GM08714 (cell line): Measurements from ENCODE around the gene C15orf61.
A peak's percentile ranks its signal among the peaks of the same experiment; 100 is the strongest.

Source experiments
- H3K4me3 ChIP-seq: fragments of 200-500 bp; sonication (Bioruptor generic); 2 replicates; pipeline ENCODE4 v1.5.1; 2014; ENCODE audit warnings: mild to moderate bottlenecking, low read length, inconsistent platforms
- ZNF274 ChIP-seq: IDR thresholded peaks from 2 replicates; pipeline ENCODE4 v1.6.1; 2012; ENCODE audit warnings: mild to moderate bottlenecking, low read depth, low read length

Gene C15orf61

DNA sequence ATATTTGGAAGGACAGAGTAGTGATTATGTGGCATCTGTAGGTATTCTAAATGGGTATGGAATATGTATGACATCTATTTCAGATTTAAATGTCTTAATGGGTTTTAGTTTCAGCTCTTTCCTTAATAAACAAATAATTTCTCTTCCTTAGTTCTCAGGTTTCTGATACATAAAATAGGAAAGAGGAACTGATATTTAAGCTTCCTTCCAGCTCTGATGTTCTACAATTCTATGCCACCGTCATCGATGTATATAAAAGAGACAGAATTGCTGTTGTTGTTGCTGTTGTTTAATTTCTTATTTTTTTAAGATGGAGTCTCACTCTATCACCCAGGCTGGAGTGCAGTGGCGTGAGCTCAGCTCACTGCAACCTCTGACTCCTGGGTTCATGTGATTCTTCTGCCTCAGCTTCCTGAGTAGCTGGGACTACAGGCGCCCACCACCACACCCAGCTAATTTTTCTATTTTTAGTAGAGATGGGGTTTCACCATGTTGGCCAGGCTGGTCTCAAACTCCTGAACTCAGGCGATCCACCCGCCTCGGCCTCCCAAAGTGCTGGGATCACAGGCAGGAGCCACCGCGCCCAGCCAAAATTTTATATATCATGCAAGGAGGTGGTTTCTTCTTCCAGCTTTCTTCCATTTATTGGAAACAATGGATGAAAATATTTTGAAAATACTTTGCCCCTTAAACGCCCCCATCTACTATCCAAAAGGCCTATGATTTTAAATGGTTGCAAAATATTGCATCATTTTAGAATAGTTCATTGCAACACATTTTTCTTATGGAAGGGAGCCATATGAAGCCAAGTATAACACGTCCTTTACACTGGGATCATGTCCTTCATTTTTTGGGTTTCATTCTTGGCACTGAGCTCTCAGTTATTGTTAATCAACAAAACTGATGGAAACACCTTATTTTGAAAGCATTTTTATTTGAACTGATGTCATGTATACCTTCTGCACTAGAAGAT lies 13.9 kb upstream of the C15orf61 start:
- TF ChIP-seq ZNF274 = no peak
- H3K4me3 ChIP-seq = no peak overlapping the region

DNA sequence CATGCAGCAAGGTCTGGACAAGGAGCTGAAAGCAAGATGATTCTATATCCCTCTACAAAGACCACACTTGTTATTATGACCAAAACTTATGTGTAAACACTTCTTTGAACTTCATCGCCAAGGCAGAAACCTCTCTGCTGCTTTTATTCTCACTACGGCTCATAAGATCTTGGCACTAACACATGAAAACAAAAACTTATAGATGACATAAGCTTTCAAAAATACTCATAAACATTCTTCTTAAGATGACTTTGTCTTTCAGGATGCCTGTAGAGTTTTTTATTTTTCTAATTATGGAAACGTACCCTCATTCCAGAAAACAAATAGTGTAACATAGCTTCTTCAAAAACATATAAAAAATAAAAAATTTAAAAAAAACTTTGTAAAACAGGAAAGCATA lies 12.5 kb upstream of the C15orf61 start:
- TF ChIP-seq ZNF274 = no peak
- H3K4me3 ChIP-seq = no peak overlapping the region

DNA sequence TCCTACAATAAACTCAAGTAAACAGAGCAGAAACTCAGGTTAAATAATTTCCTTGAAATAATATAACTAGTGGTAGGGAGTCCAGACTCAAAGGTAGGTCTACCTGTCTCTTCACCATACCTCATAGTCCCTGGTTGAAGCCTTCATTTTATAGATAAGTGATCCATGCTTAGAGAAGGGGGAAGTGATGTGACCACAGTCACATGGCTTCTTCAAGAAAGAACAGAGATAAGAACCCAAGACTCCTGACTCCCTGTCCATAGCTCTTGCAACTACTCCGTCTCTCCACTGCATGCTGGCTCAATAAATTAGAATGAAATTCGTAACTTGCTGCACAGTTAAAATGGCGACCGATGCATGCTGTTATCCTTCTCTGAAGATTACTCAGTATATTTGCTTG lies 11.0 kb upstream of the C15orf61 start:
- H3K4me3 ChIP-seq = no peak overlapping the region
- no peak for TF ChIP-seq ZNF274

DNA sequence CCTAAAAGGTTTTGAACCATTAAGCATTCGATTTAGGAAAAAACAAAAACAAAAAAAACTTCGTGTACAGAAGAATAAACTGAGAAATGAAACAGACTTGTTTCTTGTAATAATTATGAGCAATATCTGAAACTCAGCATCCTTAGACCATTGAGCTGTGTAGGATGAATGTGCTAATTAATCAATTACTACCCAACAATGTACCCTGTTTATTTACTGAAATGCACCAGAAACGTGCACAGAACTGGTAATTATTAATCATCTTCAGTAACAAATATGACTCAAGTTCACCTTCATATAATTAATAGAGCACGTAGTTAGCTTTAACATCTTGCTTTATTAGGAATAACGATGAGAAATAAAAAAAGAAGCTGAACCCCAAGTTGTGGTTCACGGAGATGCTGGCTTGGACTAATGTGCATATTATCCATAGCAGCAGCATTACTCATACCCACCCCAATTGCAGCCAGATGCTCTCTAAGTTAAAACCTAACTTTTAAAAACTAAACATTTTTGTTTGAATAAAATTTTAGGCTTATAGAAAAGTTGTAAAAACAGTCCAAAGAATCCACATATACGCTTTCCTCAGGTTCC lies 10.2 kb upstream of the C15orf61 start:
- H3K4me3 ChIP-seq = no peak overlapping the region

DNA sequence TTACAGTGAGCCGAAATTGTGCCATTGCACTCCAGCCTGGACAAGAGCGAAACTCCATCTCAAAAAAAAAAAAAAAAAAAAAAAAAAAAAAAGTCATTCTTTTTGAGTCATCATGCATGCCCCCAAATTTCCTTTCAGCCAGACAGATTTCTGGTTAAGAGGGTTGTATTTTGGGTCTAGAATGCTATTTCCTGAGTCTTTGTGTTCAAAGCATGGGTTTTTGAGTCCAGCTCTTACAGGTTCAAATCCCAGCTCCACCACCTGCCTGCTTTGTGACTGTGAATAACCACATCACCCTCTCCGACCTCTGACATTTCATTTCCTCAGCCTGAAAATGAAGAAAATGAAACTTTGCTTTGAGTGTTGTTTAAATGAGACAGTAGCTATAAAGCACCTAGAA lies 9.3 kb upstream of the C15orf61 start:
- H3K4me3 ChIP-seq = no peak overlapping the region
- TF ChIP-seq ZNF274 = no peak

More for the DNA sequence above, 10.2 kb upstream of the C15orf61 start:
- TF ChIP-seq ZNF274 = no peak

DNA sequence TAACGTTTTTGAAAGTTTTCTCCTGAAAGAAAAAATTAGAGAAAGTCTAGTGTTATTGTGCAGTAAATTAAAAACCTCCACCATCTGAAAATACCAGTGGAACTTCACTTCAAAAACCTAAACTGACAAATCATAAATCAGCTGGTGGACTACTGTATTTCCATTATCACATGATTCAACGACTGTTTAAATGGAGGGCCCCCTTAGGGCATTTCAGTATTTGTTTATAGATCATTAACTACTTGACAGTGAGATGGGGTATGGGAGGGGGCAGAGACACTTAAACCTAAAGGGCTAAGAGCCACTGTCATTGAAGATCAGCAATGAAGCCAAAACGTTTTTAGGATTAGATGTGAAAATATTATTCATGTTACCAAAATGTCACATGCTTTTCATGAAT lies 8.8 kb upstream of the C15orf61 start:
- no peak for TF ChIP-seq ZNF274

DNA sequence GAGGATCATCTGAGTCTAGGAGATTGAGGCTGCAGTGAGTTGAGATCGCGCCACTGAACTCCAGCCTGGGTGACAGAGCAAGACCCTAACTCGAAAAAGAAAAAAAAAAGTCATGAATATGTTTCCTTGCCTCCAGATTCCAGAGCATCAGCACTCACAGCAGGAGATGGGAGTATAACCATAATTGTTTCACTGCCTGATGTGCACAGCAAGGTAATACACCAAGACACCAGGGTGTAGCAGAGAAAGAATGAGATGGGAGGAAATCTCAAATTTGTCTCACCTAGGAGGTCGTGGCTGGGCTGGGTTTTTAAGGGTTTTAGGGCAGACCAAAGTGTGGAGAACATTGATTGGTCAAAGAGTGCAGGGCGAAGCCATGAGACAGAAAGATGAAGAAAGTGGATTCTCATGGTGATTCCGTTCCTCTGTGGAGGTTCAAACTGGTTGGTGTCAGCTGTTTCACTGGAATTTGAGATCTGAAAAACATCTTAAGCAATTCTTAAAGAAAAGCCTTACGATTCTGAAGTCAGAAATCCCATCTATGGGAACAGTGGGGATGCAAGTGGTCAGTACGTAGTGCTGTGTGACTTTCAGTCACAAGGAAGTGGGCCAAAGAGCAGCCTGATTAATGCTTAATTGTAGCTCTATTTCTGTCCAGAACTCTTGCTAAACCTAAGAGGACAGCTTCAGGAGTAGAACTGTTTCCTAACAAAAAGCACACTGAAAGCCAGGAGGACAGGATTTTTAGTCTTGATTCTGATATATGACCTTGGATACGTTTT lies 7.8 kb upstream of the C15orf61 start:
- no peak overlapping the region for H3K4me3 ChIP-seq

More for the DNA sequence above, 8.8 kb upstream of the C15orf61 start:
- H3K4me3 ChIP-seq = no peak overlapping the region

DNA sequence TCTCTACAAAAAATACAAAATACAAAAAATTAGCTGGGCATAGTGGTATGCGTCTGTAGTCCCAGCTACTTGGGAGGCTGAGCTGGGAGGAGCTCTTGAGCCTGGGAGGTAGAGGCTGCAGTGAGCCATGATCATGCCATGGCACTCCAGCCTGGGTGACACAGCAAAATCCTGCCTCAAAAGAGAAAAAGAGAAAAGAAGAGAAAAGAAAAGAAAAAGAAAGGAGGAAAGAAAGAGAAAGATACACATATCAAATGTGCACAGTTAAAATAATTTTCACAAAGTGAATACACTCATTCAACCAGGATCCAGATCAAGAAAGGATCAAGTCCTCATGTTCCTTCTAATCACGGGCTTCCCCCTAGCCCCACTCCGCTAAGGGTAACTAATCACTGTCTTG lies 5.8 kb upstream of the C15orf61 start:
- no peak for TF ChIP-seq ZNF274
- H3K4me3 ChIP-seq = no peak overlapping the region

More for the DNA sequence above, 7.8 kb upstream of the C15orf61 start:
- TF ChIP-seq ZNF274 = no peak

DNA sequence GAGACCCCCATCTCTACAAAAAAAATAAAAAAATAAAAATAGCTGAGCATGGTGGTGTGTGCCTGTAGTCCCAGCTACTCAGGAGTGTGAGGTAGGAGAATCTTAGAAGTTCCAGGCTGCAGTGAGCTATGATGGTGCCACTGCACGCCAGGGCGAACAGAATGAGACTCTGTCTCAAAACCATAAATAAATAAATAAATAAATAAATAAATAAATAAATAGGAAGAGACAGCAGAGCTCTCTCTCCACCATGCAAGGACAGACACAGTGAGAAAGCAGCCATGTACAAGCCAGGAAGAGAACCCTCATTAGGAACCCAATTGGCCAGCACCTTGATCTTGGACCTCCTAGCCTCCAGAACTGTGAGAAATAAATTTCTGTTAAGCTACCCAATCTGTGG lies 5.4 kb upstream of the C15orf61 start:
- no peak for TF ChIP-seq ZNF274
- no peak overlapping the region for H3K4me3 ChIP-seq

DNA sequence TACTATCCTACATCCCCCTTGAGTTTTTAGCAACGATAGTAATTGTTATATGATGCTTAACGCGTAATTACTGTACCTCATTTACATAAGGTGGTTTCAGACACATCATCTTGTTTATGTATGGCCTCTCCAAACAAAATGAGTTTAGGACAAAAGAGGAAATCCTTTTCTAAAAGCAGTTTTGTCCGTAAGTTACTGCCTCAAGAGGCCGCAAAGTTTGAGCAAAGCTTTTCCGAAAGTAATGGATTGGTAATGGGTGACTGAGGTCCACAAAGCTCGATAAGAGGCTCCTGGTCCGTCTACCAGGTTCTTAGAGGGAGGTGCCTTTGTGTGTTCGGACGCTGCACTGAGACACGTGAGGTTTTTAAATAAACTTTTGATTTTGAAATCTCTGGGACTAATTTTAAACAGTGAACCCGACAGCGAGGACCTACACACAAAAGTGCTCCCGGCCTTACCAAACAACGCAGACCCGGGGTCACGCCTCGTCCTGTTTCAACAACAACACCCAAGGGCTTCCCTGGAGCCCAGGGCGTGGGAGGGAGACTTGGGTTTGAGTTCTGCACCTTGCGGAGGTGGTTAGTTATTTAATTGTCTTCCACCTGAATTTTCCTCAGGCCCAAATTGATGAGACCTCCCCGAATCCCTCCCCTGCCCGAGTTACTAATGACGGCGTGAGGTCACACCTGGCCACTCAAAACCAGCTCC lies 456 bp upstream of the C15orf61 start:
- peak overlapping the region; percentile 95; the same call in 1 of the 2 replicates for H3K4me3 ChIP-seq
- TF ChIP-seq ZNF274 = no peak

DNA sequence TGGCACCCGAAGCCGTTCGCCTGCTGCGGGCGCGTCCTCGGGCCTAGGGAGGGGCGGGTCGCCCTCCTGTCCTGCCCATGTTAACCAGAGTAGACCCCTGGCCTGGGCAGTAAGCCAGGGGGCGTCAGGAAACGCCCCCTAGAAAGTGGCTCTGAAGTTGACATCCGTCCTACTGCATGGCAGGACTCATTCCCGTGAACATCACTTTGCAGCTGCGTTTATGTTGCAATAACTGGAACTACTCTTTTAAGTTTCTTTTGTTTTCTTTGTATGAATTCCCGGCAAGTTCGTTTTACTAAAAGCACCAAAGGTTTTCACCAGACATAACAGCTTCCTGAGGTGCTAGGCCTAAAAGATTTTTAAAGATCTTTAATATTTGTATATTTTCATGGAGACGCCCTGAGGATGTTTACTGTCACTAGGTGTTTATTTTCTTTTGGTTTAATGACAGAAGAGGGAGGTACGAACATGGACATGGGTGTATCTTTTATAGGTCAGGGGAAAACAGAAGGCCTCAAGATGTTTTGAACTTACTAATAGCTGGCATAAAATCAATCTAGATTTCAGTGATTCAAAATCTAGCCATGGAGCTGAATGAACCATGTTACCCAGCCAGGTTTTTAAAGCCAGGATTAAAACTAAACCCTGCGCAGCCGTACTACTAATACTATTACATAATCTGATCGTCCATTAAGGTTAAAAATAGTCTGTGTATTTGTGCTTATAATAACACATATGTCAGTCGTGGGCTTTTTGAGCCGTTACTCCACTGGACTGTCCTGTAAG lies 1.0 kb downstream of the C15orf61 start:
- peak overlapping the region; percentile 95 for H3K4me3 ChIP-seq
- TF ChIP-seq ZNF274 = no peak

DNA sequence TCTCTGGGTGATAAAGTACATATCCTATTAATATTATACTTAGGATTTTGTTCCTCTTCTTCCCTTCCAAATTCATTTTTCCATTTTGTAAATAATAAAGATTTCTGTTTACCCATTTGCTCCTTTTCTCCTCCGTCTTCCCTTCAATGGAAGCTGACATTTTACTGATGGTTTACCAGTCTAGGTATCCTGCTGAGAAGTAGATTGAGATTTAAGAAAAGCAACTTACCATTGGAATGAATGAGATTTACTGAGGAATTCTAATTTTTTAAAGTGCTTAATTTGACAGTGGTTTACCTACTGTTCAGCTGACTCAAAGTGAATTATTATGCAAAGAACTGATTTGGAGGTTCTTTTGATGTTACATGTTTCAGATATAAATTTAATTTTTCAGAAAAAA lies 2.4 kb downstream of the C15orf61 start:
- no peak for TF ChIP-seq ZNF274
- H3K4me3 ChIP-seq = peak overlapping the region; percentile 28; the same call in 1 of the 2 replicates

DNA sequence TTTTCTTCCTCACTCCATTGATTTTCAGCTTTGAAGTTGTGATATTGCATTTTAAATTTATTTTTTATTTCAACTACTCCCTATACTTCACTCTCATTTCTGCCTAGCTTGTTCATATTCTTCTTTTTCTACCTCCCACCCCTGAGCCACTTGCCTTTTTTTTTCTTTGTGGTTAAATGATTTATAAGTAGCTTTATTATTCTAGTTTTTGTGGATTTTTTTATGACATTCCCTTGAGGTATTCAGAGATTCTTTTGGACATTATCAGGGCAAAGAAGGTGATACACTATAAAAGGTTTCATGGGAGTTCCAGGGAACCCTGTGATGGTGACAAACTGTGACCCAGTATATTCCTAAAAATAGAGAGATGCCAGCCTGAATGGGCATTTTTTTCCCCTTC lies 3.3 kb downstream of the C15orf61 start:
- no peak for TF ChIP-seq ZNF274
- H3K4me3 ChIP-seq = no peak overlapping the region

DNA sequence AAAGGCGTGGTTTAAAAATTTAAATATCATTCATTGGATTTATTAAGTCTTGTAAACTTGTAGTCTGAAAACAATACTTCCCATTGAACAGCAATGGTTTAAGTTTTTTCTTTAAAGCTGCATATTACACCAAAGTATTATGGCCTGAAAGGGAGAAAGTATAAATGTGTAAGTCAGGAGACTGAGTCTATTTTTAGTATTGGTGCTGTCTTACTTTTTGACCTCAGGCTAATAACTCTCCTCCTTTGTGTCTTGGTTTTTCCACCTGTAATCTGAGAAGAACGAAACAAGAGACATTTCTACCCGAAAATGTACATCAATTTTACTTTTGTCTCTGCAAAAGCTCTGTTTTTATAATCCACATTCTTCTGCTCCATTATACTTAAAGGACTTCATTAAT lies 7.6 kb downstream of the C15orf61 start:
- no peak overlapping the region for H3K4me3 ChIP-seq
- no peak for TF ChIP-seq ZNF274
